Measurements from ENCODE around the gene PRPF8. TPM values are rescaled to one million over a fixed set of nuclear protein-coding genes. Genes with fewer than 3 reads are reported as not detected.
A peak's percentile ranks its signal among the peaks of the same experiment; 100 is the strongest.

Gene PRPF8
- total and polyA plus RNA-seq, 2 of the 13 experiments (the other 11 are each of a cell fraction or from before 2014, with no cell fraction given): 112 to 179 TPM

- TF ChIP-seq NR2F6 (IDR thresholded peaks at IDR 0.05) (no peak), NR2F6 (CRISPR knock-in tag; IDR thresholded peaks at IDR 0.05) (0 out of 2 replicates have a peak, but pooled peaks have one; percentile 9), POLR2A (IDR thresholded peaks at IDR 0.05; ENCODE audit: insufficient read depth in 1 of 2, low read depth in 2 of 2, low read length in 2 of 2) (peak; percentile 47 to 90; a peak in 3 of 4 replicates), EHMT2 (IDR thresholded peaks at IDR 0.05; ENCODE audit: borderline replicate concordance, low read depth, low read length) (no peak), NFKBIZ (CRISPR knock-in tag; IDR thresholded peaks at IDR 0.05) (0 out of 2 replicates have a peak, but pooled peaks have one; percentile 24), ZNF646 (CRISPR knock-in tag; IDR thresholded peaks at IDR 0.05) (0 out of 2 replicates have a peak, but pooled peaks have one; percentile 40), ZFY (CRISPR knock-in tag; IDR thresholded peaks at IDR 0.05) (peak; percentile 62), ZNF225 (CRISPR knock-in tag; IDR thresholded peaks at IDR 0.05) (peak; percentile 39), MYC (CRISPR knock-in tag; IDR thresholded peaks at IDR 0.05; ENCODE audit: borderline replicate concordance) (peak; percentile 66; the same call in 1 of the 2 replicates), TFE3 (CRISPR knock-in tag; IDR thresholded peaks at IDR 0.05) (0 out of 2 replicates have a peak, but pooled peaks have one; percentile 6), CERS6 (CRISPR knock-in tag; IDR thresholded peaks at IDR 0.05) (no peak), ZNF678 (CRISPR knock-in tag; IDR thresholded peaks at IDR 0.05) (0 out of 2 replicates have a peak, but pooled peaks have one; percentile 27), ZNF737 (CRISPR knock-in tag; IDR thresholded peaks at IDR 0.05; ENCODE audit: borderline replicate concordance) (no peak), EED (CRISPR knock-in tag; IDR thresholded peaks at IDR 0.05) (0 out of 2 replicates have a peak, but pooled peaks have one; percentile 28), RBFOX2 (IDR thresholded peaks at IDR 0.05; ENCODE audit: low read depth, low read length) (peak; percentile 86), POGK (CRISPR knock-in tag; conservative IDR thresholded peaks at IDR 0.05) (peak; percentile 8; the same call in 1 of the 2 replicates), ZNF546 (CRISPR knock-in tag; conservative IDR thresholded peaks at IDR 0.05) (0 out of 2 replicates have a peak, but pooled peaks have one; percentile 71)
Measured at GRCh38 chr17:1648963-1649843, 35.5 kb downstream of the PRPF8 start (continued).
